ENCODE results near the gene PITPNM3. TPM values are rescaled to one million over a fixed set of nuclear protein-coding genes. Genes with fewer than 3 reads are reported as not detected.

The PITPNM3 gene
- total RNA-seq, 4 donors from 2014 or later: 23.3 to 87.7 (median 47.8) TPM

DNA sequence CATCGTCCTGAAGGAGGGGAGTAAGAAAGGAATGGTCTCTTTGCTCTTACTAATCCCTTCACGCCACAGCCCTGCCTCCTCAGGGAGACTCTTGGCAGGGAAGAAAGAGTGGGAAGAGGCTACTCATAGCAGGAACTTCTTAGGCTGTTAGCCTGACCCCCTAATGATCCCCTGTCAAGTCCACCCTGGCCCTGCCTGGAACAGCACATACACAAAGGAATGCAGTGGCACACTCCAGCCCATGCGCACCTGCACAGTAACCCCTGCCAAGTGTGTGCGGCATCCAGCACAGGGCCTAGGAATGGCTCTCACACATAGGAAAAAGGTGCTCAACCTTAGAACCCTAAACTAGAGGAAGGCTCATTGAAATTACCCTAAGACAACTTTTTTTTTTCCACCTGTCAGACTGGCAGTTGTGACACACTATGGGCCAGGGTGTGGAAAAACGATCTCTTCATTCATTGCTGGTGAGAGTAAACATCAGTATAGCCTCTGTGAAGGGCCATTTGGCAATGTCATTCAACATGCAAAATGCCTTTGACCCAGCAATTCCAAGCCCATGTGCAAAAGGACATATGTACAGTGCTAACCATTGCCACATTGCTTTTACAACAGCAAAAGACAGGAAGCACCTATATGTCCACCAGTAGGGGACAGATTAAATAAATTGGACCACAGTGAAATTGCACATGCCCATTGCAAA is 62.0 kb downstream of the PITPNM3 start:
- Histone ChIP-seq H3K27me3 (no peaks in the 10 kb centered on the region), H3K4me1 (peaks cover 0 to 79% (median 2%) of the 10 kb centered on the region in 3 donors), H3K27ac (peak overlapping the region in 3 of 4 donors; percentile 68 to 72 (median 68)), H3K4me3 (no peak overlapping the region), H3K9me3 (no peaks in the 10 kb centered on the region), H3K36me3 (no peaks in the 10 kb centered on the region)
- TF ChIP-seq POLR2A (IDR thresholded peaks at IDR 0.05) (no peak), POLR2AphosphoS5 (IDR thresholded peaks at IDR 0.05) (no peak), EP300 (IDR thresholded peaks at IDR 0.05) (no peak)
- TF ChIP-seq, protein P1, sequence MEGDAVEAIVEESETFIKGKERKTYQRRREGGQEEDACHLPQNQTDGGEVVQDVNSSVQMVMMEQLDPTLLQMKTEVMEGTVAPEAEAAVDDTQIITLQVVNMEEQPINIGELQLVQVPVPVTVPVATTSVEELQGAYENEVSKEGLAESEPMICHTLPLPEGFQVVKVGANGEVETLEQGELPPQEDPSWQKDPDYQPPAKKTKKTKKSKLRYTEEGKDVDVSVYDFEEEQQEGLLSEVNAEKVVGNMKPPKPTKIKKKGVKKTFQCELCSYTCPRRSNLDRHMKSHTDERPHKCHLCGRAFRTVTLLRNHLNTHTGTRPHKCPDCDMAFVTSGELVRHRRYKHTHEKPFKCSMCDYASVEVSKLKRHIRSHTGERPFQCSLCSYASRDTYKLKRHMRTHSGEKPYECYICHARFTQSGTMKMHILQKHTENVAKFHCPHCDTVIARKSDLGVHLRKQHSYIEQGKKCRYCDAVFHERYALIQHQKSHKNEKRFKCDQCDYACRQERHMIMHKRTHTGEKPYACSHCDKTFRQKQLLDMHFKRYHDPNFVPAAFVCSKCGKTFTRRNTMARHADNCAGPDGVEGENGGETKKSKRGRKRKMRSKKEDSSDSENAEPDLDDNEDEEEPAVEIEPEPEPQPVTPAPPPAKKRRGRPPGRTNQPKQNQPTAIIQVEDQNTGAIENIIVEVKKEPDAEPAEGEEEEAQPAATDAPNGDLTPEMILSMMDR (IDR thresholded peaks at IDR 0.05): no peak
- WGBS, 2 donors (ENCODE audit: low coverage in 1 of 2): 41 to 65% methylated on average over 2 to 3 of the region's 5 CpGs
- ATAC-seq: peak; percentile 56

DNA sequence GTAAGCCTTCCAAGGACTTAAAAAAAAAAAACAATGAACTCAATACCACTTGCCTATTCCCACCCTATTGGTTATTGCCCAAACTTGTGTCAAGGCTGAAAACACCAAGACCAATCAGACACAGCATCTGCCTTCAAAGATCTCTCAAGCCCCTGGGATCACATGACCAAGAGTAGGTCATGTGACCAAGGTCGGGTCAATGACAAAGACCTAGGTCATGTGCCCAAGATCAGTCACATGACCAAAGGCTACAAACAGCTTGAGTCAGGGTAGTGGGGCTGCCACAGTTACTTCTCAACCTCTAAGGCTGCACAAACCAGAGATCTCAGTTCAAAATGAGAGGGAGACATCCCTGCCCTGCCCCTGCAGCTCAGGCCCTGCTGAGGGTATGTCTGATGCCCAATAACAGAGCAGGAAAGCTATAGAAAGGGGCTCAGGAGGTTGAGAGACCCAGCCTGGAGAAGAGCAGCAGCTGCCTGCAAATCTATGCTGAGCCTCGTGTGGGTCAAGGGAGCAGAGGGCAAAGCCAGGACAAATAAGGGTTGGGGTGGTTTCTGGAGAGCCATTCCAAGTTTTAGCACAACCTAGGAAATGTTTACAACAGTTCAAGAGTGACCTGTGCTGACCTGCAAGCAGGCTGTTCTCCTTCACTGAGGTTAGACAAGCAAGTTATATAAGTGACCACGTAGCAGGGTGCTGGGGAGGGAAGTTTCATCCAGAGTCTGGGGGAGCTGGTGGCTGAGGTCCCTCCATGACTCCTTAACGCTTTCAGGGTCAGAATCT is 63.3 kb downstream of the PITPNM3 start:
- TF ChIP-seq POLR2AphosphoS5 (IDR thresholded peaks at IDR 0.05) (no peak), EP300 (IDR thresholded peaks at IDR 0.05) (no peak), POLR2A (IDR thresholded peaks at IDR 0.05) (no peak)
- TF ChIP-seq, protein P1 (IDR thresholded peaks at IDR 0.05): no peak
- Histone ChIP-seq H3K36me3 (no peaks in the 10 kb centered on the region), H3K9me3 (no peaks in the 10 kb centered on the region), H3K4me3 (no peak overlapping the region), H3K27ac (peak overlapping the region; percentile 55 to 72 (median 68)), H3K27me3 (no peaks in the 10 kb centered on the region), H3K4me1 (peaks cover 0 to 75% (median 2%) of the 10 kb centered on the region in 3 donors)
- ATAC-seq: peak; percentile 19
- WGBS, 2 donors (ENCODE audit: low coverage in 1 of 2): 23 to 60% methylated on average over 1 to 3 of the region's 4 CpGs

DNA sequence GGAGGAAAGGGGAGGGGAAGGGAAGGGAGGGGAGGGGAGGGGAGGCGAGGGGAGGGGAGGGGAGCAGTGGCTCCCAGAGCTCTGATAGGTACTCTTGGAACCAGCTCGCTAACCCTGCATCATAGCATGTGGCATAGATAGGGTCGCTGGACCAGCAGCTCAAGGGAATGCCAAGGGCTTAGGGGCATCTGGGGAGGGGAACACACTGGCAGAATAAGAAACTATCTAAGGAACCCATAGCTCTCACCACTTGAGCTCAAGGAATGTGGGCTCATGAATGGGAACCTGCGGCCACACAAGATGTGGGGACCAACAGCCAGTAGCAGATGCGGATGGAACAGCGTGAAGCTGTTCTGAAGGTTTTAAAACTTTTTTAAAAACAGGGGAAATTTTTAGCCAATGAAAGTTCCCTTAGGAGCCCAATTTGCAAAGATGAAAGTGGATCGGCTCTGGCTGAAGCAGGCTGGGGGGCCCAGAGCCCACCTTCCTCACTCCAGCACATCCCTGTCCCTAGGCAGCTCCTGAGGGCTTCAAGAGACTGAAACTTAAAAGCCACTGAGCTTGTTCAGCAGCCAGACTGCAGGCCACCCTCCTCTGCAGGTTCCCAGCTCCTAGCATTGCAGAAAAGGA is 65.2 kb downstream of the PITPNM3 start:
- Histone ChIP-seq H3K4me1 (peaks cover 2 to 70% (median 4%) of the 10 kb centered on the region in 3 donors), H3K4me3 (no peak overlapping the region), H3K27ac (no peak overlapping the region), H3K36me3 (no peaks in the 10 kb centered on the region), H3K27me3 (no peaks in the 10 kb centered on the region), H3K9me3 (no peaks in the 10 kb centered on the region)
- no peak for TF ChIP-seq POLR2A (IDR thresholded peaks at IDR 0.05)
- no peak for TF ChIP-seq POLR2AphosphoS5 (IDR thresholded peaks at IDR 0.05)
- TF ChIP-seq, protein P1 (IDR thresholded peaks at IDR 0.05): no peak
- no peak for TF ChIP-seq EP300 (IDR thresholded peaks at IDR 0.05)
- 85 to 98% methylated on average over 5 of the region's 7 CpGs for WGBS, 2 donors (ENCODE audit: low coverage in 1 of 2)
- no peak for ATAC-seq

DNA sequence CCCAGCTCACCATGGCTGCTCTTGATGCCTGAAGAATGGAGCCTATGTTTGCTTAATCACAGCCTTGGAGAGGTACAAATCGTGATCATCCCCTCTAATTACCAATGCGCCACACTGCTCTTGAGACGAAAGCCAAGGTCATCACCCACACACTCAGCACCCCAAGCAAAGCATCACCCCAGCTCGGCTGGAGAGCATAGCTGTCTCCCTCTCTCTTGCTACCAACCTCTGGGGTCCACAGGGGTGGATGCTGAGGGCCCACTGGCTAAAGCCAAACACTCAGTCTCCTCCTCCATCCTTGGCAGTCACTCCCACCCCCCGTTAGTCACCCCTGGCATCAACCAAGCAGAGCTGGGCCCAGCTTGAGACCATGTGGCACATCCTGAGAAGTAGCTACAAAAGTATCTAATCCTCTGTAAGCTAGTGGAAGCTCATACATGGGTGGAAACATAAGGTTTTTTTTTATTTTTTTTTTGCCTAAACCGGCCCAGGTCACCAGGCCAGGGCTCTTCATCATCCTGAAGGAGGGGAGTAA is 67.3 kb downstream of the PITPNM3 start:
- TF ChIP-seq POLR2A (IDR thresholded peaks at IDR 0.05) (no peak), POLR2AphosphoS5 (IDR thresholded peaks at IDR 0.05) (no peak), EP300 (IDR thresholded peaks at IDR 0.05) (no peak)
- TF ChIP-seq, protein P1 (IDR thresholded peaks at IDR 0.05): no peak
- WGBS, 2 donors (ENCODE audit: low coverage in 1 of 2): 76% methylated on average over 3 of the region's 6 CpGs; no CpG with 5 or more reads in 1 of the 2 donors
- H3K4me3 ChIP-seq: no peak overlapping the region
- no peaks in the 10 kb centered on the region for H3K27me3 ChIP-seq
- H3K36me3 ChIP-seq: peaks cover 0 to 7% of the 10 kb centered on the region in 2 donors
- H3K4me1 ChIP-seq: peaks cover 2 to 50% (median 4%) of the 10 kb centered on the region in 3 donors
- ATAC-seq: no peak
- no peak overlapping the region for H3K27ac ChIP-seq
- H3K9me3 ChIP-seq: no peaks in the 10 kb centered on the region

All from gastroesophageal sphincter (tissue), 4 donors.